Hematopoietic multipotent progenitor cell treated with erythropoietin and hydrocortisone succinate and interleukin-3 and kit ligand, for 6 days (in vitro differentiated cells): ENCODE data around the gene GNAL.

ENCODE experiments used
- DNase-seq: peaks from one replicate; pipeline ENCODE4 v3.0.0-alpha.2; 2015

The GNAL gene

GRCh38 chr18:11775436-11776174 lies 86.5 kb downstream of the GNAL start:
- DNase-seq, result no peak

DNA sequence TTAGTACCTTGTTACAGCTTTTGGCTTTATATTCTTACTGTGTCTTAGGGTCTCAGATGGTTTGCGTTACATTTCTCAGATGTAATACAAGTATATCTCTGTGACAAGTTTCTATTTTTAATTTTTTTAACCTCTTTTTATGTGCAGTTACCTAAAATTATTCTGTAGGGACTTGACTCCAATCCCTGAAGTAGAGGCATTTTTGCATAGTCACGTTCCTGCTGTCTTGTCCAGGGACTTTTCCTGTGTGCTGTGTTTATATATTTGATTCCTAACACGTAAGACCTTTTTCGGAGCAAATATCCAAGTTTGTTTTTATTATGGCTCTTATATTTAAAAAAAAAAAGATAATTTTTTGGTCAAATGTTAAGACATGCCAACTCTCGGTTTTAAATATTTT lies 91.0 kb downstream of the GNAL start:
- DNase-seq, result no peak

- DNase-seq, result no peak
These were observed 94.8 kb downstream of the GNAL start for GRCh38 chr18:11783716-11784331.

DNA sequence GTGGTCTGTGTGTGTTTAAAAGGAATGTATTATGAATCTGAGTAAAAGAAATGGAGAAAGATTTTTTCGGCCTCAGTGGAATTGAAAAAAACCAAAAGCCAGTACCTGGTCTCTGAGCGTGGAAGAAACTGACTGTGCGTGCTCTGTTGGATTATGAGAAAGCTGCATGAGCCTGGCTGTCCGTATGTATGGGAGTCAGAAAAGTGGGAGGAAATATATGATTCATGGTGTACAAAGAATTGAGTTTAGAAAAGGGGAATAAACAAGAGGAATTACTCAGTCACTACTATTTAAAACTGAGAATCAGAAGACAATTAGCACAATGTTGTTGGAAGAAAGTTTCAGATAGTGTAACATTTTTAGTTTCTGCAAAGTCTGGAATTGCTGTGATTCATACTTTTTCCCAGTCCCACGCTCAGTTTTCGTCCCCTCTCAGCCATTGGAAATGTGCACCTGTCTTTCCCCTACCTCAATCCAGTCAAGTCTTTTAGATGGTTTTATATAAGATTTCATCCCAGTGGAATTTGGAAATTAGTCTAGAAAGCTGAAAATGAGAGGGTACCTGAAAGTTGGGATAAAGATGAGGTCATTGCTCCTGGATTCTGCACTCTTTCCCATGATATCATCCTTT lies 95.7 kb downstream of the GNAL start:
- no peak for DNase-seq

DNA sequence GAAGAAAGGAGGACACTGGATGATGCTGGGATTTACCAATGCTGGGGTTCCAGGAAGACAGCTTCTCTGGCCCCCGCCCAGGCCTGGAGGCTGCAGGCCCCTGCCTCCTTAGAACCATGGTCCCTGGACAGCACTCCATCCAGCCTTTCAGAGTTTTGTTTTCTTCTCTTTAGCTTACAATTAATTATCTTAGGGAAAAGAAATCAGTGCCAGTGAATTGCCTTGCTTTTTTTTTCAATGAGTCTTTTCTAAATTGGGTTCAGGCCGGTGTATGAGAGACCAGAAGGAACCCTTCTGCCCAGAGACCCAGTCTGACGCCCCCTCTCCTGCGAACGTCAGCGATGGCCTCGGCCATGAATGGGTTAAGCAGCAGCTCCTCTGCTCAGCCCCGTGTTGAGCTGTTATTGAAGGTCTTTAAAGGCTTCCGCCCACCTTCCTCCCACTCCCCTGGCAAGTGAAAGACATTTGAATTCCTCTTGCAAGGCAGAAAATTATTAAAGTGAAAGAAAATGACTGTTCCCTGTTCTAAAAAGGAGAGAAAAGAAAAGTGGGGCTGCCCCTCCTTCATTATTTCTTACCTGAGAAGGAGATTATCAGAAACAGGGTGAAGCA lies 96.5 kb downstream of the GNAL start:
- no peak for DNase-seq

GRCh38 chr18:11789716-11790510 lies 100.8 kb downstream of the GNAL start:
- DNase-seq, result no peak

DNA sequence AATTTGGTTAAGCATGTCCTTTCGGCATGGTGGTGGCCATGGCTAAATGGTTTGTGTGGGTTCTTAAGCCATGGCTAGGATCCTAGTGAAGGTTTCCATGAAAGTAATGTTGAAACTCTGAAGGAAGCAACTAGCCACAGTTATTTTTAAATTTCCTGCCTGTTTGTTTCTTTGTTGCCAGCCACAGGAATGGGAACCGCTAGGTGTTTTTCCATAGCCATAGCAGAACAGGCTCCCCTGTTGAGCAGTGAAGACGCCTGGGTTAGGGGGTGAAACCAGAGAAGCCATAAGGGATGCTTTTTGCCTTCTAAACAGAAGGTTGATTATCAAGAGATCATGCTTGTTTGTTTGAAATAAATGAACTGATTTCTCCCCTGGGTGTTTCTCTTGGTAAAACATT lies 102.1 kb downstream of the GNAL start:
- no peak for DNase-seq

DNA sequence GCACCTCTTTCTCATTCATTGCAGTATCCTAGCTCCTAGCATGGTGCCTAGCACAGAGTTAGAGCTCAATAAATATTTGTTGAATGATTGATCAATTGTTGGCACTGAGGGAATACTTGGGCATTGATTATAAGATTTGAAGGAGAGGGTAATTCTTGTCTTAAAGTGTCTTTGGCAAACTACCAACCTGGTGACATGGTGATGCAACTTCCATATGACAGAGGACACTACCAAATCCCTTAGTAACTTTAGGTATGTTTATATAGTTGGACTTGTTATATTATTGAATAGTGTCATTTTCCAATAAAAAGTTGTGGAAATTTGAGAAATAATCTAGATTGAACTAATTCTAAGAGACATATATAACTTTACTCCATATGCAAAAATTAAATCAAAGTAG lies 103.6 kb downstream of the GNAL start:
- DNase-seq, result no peak

DNA sequence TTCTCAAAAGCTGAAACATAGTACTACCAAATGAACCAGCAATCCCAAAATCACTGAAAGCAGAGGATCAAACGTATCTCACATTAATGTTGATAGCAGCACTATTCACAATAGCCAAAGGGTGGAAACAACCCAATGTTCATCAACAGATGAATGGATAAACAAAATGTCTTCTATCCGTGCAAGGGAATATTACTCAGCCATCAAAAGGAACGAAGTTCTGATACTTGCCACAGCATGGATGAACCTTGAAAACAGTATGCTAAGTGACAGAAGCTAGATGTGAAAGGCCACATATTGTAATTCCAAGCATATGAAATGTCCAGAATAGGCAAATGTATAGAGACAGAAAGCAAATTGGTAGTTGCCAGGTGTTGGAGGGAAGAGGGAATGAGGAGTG lies 105.1 kb downstream of the GNAL start:
- DNase-seq, result no peak

DNA sequence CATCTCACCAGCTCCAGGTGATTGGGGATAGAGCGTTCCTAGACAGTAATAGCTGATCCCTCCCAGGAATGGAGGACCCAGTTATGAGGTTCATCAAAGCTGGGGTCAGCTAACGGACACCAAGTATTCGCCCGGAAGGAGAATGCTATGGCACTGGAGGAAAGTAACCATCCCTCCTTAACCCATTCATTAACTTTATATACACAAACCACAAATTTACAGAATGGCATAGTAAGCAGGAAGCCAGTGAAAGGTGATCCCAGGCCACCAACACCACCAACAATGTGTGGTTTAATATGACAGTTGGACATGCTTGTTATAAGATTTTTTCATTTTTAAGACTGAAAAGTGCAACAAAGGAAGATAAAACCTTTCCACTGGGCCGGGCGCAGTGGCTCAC lies 106.9 kb downstream of the GNAL start:
- DNase-seq, result no peak

- no peak for DNase-seq
These were observed 109.2 kb downstream of the GNAL start for GRCh38 chr18:11798271-11798670.

GRCh38 chr18:11799066-11799465 lies 110.0 kb downstream of the GNAL start:
- no peak for DNase-seq

DNA sequence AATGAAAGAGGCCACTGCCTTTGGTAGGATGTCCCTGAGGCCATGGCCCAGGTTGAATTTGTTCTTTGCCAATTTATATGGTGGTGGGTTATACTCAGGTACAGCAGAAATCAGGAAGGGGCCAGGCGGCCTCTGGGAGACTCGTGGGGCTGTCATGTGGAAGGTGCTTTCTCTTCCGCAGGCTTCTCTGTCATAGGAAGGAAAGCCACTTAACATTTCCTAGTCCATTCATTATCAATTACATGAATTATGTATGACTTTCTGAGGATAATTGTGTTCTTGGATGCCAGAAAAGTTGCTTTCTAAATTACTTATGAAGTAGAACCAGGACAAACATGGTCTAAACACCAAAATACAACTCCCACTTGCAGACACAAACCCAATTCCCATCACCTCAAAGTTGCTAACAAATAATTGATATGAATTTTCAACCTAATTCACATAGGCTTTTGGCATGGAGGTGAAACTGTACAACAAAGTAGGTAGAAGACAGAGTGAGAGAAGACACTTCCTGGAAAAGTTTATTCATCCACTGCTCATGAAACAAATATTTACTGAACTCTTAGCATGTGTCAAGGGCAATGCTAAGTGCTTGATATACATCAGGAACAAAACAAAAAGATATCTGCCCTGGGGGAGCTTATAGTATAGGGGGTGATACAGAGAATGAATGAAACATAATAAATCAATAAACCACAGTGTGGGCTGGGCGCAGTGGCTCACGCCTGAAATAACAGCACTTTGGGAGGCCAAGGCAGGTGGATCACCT lies 111.7 kb downstream of the GNAL start:
- DNase-seq, result no peak

DNA sequence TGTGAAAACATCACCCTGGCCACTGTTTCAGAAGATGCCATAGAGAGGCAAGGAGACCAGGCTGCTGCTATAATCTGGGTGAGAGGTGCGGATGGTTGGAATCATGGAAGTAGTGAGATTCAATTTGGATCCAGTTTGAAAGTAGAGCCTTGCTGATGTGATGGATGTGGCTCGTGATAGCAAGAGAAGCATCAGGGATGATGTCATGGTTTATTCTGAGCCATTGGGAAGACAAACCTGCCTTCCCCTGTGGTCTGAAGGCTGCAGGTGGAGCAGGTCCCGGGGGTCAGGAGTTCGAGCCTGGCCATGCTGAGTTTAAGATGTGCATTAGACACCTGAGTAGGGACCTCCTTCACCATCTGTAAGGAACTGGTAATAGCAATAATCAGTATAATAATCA lies 112.5 kb downstream of the GNAL start:
- no peak for DNase-seq

DNA sequence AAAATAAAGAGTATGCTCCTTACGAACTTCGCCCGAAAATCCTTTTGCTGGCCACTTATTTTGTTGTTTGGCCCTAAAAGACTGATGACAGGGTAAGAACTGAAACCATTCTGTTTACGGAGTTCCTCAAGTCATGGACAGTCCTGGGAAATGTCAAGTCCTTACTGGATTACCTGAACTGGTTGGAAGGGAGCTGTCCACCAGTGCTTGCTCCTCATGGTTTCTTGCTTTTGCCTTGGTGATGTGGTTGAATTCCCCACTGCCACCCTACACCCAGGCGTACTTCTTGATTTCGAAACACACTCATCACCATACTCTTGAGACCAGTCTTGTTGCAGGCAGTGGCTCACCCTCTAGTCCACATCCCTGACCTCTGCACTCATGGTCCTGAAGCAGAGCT lies 113.1 kb downstream of the GNAL start:
- DNase-seq, result no peak

GRCh38 chr18:11802586-11802985 lies 113.5 kb downstream of the GNAL start:
- no peak for DNase-seq

GRCh38 chr18:11807233-11807632 lies 118.2 kb downstream of the GNAL start:
- no peak for DNase-seq

DNA sequence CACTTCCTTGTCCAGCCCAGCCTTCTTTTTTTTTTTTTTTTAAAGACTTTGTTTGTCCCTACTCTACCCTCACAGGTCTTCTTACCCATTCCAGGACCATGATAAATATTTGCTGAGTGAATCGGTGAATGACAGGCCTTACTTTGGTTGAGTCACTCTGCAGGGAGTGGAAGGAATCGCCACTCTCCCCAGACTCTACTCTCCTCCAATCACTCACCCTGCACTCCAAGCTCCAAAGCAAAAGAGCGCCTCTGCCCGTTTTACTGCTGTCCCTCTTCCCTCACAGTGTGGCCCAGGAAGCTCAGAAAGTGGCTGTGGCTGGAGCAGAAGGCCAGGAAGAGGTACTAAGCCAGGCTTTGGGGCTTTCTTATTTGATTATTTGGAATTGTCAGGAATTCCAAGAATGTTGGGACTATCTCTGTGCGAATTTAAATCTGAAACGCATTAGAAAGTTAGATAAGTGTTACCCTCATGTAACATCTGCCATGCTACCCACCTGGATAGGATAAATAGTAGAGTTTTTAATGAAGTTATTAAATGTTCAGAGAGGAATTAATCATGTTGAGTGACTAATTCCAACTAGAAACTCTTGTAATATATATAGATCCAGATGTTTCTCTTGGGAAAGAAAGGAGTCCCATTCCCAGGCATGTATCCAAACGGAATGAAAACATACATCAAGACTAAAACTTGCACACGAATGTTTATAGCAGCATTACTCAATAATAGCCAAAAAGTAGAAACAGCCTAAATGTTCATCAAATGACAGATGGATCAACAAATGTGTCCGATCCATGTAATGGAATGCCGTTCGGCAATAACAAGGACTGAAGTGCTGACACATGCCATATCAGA lies 119.2 kb downstream of the GNAL start:
- no peak for DNase-seq

DNA sequence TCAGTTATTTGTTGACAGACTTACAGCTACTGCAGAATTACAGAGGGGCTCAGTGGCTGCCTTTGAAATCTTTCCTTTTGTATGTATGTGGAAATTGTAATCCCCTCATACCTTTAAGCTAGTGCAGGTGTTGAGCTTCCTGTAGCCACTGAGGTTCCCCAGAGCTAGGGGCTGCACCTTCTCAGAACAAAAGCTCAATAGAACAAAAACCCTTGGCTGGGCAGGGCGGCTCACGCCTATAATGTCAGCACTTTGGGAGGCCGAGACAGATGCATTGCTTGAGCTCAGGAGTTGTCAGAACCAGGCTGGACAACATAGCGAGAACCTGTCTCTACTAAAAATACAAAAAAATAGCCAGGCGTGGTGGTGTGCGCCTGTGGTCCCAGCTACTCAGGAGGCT lies 120.8 kb downstream of the GNAL start:
- DNase-seq, result no peak

GRCh38 chr18:11810379-11810778 lies 121.3 kb downstream of the GNAL start:
- no peak for DNase-seq

- DNase-seq, result no peak
These were observed 121.9 kb downstream of the GNAL start for GRCh38 chr18:11811009-11811408.
